NT2/D1 (cell line): ENCODE measurements around the gene RNGTT.
A peak's percentile ranks its signal among the peaks of the same experiment; 100 is the strongest.

Source experiments
- DNase-seq: peaks from one replicate; pipeline ENCODE4 v3.0.0-alpha.2; 2011; ENCODE audit warnings: low read depth, low spot score
- H3K27me3 ChIP-seq: 2 replicates; pipeline ENCODE4 v1.6.0; 2011; ENCODE audit warnings: mild to moderate bottlenecking; ENCODE audit not compliant: insufficient read length, insufficient read depth
- H3K36me3 ChIP-seq: 2 replicates; pipeline ENCODE4 v1.6.1; 2011; ENCODE audit warnings: mild to moderate bottlenecking, low read length, mixed read lengths; ENCODE audit not compliant: insufficient read depth, insufficient read length
- H3K4me1 ChIP-seq: 2 replicates; pipeline ENCODE4 v1.5.1; 2011; ENCODE audit not compliant: insufficient read depth, insufficient read length
- H3K4me3 ChIP-seq: 2 replicates; pipeline ENCODE4 v1.5.1; 2011; ENCODE audit warnings: low read depth; ENCODE audit not compliant: insufficient read length
- H3K9ac ChIP-seq: 2 replicates; pipeline ENCODE4 v1.6.0; 2011; ENCODE audit warnings: low read depth; ENCODE audit not compliant: insufficient read length
- H3K9me3 ChIP-seq: 2 replicates; pipeline ENCODE4 v1.5.1; 2011; ENCODE audit warnings: mild to moderate bottlenecking, low read length; ENCODE audit not compliant: insufficient read depth
- SUZ12 ChIP-seq: IDR thresholded peaks from 2 replicates; pipeline ENCODE4 v1.6.1; 2011; ENCODE audit not compliant: insufficient read length, insufficient read depth; ENCODE audit errors: extremely low read depth
- YY1 ChIP-seq: IDR thresholded peaks from 2 replicates; pipeline ENCODE4 v1.6.1; 2011; ENCODE audit not compliant: insufficient read length, insufficient read depth
- ZNF274 ChIP-seq: IDR thresholded peaks from 2 replicates; pipeline ENCODE4 v1.6.1; 2011; ENCODE audit warnings: mild to moderate bottlenecking, low read depth, low read length

The RNGTT gene

DNA sequence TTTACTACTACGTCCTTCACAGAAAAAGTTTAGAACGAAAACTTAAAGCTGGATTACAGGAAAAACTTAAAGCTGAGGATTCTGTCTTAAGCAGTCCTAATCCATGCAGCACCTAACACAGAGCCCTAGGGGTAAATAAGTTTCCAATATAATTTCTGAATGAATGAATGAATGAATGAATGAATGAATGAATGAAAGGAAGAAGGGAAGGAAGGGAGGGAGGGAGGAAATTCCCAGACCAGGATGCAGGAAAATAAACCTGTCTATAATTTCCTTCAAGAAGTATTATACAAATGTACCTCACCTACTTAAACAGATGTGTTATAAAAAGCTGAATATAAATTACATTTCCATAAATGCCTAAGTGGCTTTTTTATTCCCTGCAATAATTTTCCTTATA, 83.4 kb downstream of the RNGTT start:
- TF ChIP-seq ZNF274 (no peak), YY1 (no peak), SUZ12 (no peak)

GRCh38 chr6:88877893-88878292, 85.5 kb downstream of the RNGTT start:
- H3K4me3 ChIP-seq, result no peak overlapping the region
- no peaks in the 10 kb centered on the region for H3K27me3 ChIP-seq
- no peak for DNase-seq
- no peak for TF ChIP-seq YY1
- TF ChIP-seq SUZ12, result no peak
- no peak for TF ChIP-seq ZNF274
- no peaks in the 10 kb centered on the region for H3K36me3 ChIP-seq
- H3K9ac ChIP-seq, result no peak overlapping the region
- H3K4me1 ChIP-seq, result no peaks in the 10 kb centered on the region
- no peaks in the 10 kb centered on the region for H3K9me3 ChIP-seq

More for the DNA sequence above, 83.4 kb downstream of the RNGTT start:
- no peak overlapping the region for H3K9ac ChIP-seq
- peaks cover 3% of the 10 kb centered on the region for H3K36me3 ChIP-seq
- H3K9me3 ChIP-seq, result peaks cover 3% of the 10 kb centered on the region; the same call in 1 of the 2 replicates
- no peaks in the 10 kb centered on the region for H3K27me3 ChIP-seq
- no peak for DNase-seq
- H3K4me1 ChIP-seq, result no peaks in the 10 kb centered on the region
- no peak overlapping the region for H3K4me3 ChIP-seq

GRCh38 chr6:88872962-88873361, 90.5 kb downstream of the RNGTT start:
- TF ChIP-seq YY1, result no peak
- no peak for TF ChIP-seq SUZ12
- TF ChIP-seq ZNF274, result no peak
- Histone ChIP-seq H3K4me1 (no peaks in the 10 kb centered on the region), H3K9ac (no peak overlapping the region), H3K36me3 (no peaks in the 10 kb centered on the region), H3K4me3 (no peak overlapping the region), H3K27me3 (no peaks in the 10 kb centered on the region), H3K9me3 (no peaks in the 10 kb centered on the region)
- DNase-seq, result no peak

- no peak for DNase-seq
- Histone ChIP-seq H3K9me3 (no peaks in the 10 kb centered on the region), H3K9ac (no peak overlapping the region), H3K36me3 (no peaks in the 10 kb centered on the region), H3K4me1 (no peaks in the 10 kb centered on the region), H3K27me3 (no peaks in the 10 kb centered on the region), H3K4me3 (no peak overlapping the region)
- TF ChIP-seq ZNF274 (no peak), YY1 (no peak), SUZ12 (no peak)
Measured at GRCh38 chr6:88871498-88871897, 91.9 kb downstream of the RNGTT start.

DNA sequence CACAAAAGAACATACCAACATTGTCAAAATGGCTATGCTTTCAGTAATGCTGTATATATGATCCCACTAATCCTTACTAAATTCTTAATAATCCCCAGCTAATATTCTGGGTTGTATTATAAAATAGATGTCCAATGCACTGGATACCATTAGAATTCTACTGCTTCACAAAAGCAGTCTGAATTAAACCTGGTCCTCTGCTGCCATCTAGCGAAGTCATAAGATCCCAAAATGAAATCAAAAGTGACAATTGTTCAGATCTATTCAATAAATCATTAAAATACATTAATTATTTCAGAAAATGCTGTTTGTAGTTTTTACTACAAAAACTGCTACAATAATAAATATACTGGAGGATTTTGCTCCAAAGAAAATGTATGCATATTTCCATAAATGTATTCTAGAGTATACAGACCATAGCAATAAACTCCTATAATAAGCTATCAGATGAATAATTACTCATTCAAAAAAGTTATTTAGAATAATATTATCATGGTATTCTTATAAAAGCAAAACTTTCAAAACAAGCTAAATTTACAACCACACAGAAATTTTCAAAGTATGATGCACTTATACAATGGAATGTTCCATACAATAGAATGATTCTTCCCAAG, 92.6 kb downstream of the RNGTT start:
- H3K4me3 ChIP-seq, result no peak overlapping the region
- no peak for TF ChIP-seq SUZ12
- TF ChIP-seq ZNF274, result no peak
- no peak for TF ChIP-seq YY1
- no peaks in the 10 kb centered on the region for H3K9me3 ChIP-seq
- no peaks in the 10 kb centered on the region for H3K36me3 ChIP-seq
- no peak overlapping the region for H3K9ac ChIP-seq
- no peaks in the 10 kb centered on the region for H3K27me3 ChIP-seq
- DNase-seq, result peak; percentile 9
- no peaks in the 10 kb centered on the region for H3K4me1 ChIP-seq

DNA sequence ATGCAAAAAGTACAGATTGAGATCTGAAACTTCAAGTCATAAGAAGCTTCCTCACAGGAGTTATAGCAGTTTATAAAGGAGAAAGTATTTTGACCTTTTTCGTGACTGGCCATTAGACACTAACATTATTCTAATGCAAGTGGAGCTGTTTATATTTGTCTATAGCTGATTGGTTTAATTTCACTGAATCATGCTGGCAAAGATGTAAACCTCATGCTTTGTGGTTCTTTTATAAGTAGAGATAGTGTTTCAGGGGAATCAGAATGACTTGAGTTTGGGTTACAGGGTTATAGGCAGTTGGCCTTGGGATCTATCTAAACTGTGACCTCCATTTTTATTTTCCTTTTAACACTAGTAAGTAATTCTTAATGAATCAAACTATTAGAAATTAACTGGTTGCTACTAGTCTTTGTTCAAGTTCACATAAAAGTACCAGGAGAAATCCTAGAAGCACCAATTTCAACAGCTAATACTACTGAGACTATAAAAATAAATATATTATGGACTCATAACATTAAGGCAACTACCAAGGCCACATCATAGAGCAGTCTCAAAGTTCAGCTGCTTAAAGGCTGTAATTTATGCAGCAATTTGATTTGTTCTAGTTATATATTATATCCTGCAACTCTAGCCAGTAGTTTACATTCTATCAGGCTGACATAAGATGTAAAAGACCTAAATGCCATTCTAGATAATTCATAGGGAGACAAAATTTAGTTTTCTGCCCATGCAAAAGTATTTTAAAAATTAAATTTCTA, 94.0 kb downstream of the RNGTT start:
- DNase-seq, result no peak
- Histone ChIP-seq H3K4me1 (no peaks in the 10 kb centered on the region), H3K27me3 (no peaks in the 10 kb centered on the region), H3K36me3 (no peaks in the 10 kb centered on the region), H3K4me3 (no peak overlapping the region), H3K9me3 (no peaks in the 10 kb centered on the region), H3K9ac (no peak overlapping the region)
- no peak for TF ChIP-seq YY1

DNA sequence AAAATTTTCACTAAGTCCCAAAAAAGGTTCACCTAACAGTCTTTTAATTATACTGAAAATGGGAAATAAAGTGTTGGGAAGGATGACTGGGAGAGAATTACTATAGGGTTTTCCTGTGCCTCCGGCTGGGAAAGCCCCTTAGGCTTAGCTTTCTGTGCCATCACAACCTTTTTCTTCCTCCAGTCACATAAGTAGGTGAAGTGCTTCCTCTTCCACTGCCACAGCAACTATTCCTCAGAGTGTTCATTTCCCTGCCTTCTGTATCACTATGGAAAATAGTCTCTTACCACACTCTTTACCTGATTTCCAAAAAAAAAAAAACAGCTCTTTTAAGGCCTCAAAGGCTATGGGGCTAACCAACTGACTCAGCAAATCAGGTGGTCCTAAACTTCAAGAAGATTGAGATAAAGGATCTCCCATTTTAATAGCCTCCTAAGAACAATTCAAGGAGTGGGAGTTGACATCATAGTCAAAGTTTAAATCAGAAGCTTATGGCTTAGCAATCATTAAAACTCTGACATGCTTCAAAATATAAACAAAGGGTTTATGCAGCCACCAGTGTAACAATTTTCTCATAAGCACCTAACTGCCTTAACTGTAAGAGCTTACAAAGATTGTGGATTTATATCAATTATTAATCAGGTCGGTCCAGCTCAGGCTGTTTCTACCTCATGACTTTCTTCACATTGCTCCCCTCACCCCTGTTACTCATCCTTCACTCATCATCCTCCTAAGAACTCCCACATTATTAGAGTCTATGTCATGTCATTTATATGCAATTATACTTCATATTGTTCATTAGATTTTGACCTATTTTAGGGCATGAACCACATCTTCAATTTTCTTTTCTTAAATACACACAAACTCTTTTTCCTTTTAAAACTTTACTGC, 95.3 kb downstream of the RNGTT start:
- no peaks in the 10 kb centered on the region for H3K9me3 ChIP-seq
- no peaks in the 10 kb centered on the region for H3K36me3 ChIP-seq
- H3K9ac ChIP-seq, result no peak overlapping the region
- H3K27me3 ChIP-seq, result no peaks in the 10 kb centered on the region
- DNase-seq, result no peak
- TF ChIP-seq SUZ12, result no peak
- TF ChIP-seq ZNF274, result no peak
- TF ChIP-seq YY1, result no peak
- no peak overlapping the region for H3K4me3 ChIP-seq
- H3K4me1 ChIP-seq, result no peaks in the 10 kb centered on the region
